HG03439 (cell line): ENCODE results near the gene AATK.
"Not testable (repeated sequence)": the region's sequence is repeated elsewhere in the genome, so short reads cannot be mapped to it uniquely, and the experiment has no call there.

Experiments
- ATAC-seq: cut with Tn5 transposase; IDR thresholded peaks from one replicate; pipeline ENCODE4 v1.9.1; 2021; ENCODE audit warnings: mild to moderate bottlenecking, moderate library complexity; ENCODE audit not compliant: unreplicated experiment

The AATK gene

GRCh38 chr17:81161972-81162371 is 4.0 kb downstream of the AATK start:
- no peak for ATAC-seq

GRCh38 chr17:81161536-81161935 is 4.5 kb downstream of the AATK start:
- no peak for ATAC-seq

GRCh38 chr17:81160747-81161453 is 5.1 kb downstream of the AATK start:
- no peak for ATAC-seq

DNA sequence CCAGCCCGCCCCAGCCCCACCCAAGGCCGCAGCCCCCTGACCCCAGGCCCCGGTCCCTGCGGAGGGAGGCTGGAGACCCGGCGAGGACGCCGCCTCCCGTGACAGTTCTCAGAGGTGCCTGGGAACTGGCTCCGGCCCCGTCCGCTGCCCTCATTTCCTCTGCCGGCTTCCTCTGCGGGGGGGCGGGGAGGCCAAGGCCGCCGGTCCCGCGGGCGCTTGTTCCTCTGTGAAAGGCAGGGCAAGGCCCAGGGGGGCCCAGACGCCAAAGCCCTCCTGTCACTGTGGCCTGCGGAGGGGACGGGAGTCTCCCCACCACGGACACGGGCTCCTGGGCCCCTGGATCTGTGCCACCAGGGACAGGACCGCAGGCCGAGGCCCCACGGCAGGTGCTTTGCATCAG is 5.7 kb downstream of the AATK start:
- ATAC-seq: no peak

DNA sequence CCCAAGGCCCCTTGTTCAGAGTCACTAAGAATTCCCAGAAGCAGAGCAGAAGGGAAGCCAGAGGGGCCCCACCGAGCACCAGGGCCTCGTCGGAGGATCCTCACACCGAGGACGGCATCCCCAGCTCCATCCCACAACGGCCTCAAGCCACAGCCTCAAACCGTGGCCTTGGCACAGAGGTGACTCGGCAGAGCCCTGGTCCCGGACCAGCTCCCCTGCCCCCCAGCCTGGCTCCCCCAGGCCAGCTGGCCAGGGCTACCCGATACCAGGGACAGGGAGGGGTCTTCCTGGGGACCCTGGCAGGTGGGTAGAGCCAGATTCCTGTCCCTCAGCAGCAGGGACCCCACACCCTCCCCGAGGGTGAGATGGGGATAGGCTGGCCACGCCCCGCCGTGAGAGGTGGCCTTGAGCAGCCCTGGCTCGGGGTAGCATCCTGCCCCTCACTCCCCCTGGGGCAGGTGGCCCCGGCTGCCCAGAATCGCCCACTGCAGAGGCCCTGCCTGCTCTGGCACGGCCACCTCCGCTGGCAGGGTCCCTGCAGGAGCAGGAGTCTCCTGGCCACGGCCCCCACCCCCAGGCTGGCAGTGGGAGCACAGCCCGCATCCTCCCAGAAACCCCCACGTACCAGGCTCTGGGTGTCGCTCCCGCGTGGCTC is 6.3 kb downstream of the AATK start:
- no peak for ATAC-seq

- no peak for ATAC-seq
These were observed 7.1 kb downstream of the AATK start for GRCh38 chr17:81158688-81159590.

DNA sequence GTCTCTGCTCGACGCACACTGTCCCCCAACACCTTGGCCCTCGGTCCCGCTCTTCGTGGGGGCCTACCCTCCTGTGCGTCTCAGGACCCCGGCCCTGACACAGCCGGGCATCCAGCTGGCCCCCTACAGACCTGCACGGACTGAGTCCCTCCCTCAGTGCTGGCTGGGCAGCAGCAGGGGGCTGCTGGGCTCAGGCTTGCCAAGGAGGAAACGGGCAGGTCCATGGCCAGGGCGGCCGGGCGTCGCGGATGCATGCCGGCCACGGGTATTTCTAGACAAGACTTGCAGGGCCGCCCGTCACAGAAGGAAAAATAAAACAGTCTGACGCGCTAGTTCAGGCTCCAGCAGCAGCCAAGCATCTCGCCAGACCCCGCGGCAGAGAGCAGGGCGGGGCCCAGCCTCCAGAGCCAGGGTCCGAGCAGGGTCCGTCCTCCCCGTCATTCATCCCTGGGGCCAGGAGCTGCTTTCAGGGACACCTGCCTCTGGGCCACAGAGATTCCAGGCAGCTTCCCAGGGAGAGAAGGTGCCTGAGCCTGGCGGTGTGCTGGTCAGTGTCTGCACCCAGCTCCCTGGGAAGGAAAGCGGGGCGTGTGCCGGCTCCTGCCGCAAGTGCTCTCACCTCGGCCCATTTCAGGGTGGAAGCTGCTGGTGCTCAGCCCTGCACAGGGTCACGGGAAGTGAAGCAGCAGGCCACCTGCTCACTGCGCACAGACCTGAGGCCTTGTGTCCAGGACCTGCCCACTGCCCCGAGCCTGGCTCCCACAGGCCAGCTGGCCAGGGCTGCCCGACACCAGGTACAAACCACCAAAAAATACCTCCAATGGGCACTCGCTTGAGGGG is 8.0 kb downstream of the AATK start:
- ATAC-seq: no peak

- ATAC-seq: no peak
These were observed 8.9 kb downstream of the AATK start for GRCh38 chr17:81156866-81157805.

GRCh38 chr17:81154961-81155360 is 11.1 kb downstream of the AATK start:
- no peak for ATAC-seq

- ATAC-seq: not testable (repeated sequence)
These were observed 12.0 kb downstream of the AATK start for GRCh38 chr17:81154016-81154415.

DNA sequence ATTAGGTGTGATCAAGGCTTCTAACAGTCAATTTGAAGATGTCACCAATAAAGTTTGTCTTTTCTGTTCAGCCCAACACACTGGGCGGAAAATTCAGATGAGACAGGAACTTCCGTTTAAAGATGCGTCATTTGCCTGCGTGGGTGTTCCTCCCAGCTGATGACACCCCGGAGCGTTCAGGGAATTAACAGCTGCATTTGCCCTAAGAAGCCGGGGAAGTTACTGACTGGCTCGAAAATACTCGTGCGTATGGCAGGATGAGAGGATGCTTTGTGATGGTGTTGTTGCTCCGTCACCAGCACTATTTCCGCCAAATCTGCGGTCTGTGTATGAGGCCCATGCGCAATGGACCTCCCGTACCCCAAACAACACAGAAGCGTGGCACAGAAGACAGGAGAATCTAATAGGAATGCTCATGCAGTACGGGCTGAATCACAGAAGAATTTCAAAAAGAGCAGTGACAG is 12.6 kb downstream of the AATK start:
- no peak for ATAC-seq

DNA sequence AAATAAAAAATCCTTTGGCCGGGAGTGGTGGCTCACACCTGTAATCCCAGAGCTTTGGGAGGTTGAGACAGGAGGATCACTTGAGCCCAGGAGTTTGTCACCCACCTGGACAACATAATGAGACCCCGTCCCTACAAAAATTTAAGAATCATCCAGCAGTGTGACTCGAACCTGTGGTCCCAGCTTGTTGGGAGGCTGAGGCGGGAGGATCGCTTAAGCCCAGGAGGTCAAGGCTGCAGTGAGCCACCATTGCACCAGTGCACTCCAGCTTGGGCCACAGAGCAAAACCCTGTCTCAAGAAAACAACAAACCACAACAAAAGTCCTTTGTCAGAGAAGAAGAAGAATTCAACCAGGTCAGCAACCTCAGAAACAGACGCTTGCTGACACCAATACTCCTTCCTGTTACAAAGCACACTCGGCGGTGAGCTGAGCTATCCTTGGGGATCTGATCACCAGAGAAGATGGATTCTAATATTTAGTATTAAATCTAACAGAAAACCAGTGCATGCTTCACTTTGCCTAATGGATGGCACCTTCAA is 13.7 kb downstream of the AATK start:
- ATAC-seq: no peak

DNA sequence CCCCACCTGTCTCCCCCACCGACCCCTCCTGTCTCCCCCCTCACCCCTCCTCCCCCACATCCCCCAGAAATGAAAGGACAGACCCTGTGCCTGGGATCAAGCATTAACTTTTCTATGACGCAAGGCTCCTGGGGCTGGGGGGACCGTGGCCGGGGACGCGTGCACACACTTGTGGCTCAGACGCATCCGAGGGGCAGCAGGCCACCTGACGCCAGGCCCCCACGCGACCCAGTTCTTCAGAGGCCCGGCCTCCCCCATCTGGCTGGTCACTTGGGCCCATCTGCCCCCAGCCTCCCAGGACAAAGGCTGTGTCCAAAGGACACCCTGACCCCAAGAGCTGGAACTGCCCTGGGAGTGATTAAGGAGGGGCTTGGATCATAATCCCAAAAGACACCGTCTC is 14.7 kb downstream of the AATK start:
- ATAC-seq: no peak

GRCh38 chr17:81150377-81151077 is 15.5 kb downstream of the AATK start:
- no peak for ATAC-seq

- ATAC-seq: no peak
These were observed 17.0 kb downstream of the AATK start for GRCh38 chr17:81148986-81149533.

DNA sequence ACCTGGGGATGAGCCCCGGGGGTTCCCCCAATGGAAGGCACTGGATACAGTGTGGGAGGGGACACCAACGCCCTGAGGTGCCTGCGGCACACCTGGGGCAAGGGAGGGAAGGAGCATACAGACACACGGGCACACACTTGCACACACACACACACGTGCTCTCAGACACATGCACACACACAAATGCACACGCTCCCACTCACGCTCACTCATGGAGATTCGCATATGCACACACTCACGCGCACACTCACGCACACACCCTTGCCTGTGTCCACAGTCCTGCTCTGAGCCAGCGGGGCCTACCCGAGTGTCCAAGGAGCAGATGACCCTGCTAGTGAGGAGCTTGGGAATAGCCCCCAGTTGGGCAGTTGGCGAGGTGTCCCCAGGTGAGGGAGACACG is 17.4 kb downstream of the AATK start:
- ATAC-seq: no peak

DNA sequence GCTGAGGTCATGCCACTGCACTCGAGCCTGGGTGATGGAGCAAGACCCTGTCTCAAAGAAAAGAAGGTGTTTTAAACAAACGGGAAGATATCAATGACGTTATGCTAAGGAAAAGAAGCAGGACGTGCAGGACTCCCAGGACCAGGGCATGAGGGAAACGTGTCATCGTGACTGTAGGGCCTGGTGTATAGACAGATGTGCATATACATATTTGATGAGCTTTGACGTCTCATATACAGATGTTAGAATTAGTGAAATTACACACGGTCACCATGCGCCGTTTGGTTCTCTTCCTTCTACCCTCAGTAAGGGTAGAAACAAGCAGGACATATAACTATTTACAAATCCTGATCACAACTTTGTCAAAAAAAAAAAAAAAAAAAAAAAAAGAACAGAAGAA is 18.3 kb downstream of the AATK start:
- ATAC-seq: no peak

DNA sequence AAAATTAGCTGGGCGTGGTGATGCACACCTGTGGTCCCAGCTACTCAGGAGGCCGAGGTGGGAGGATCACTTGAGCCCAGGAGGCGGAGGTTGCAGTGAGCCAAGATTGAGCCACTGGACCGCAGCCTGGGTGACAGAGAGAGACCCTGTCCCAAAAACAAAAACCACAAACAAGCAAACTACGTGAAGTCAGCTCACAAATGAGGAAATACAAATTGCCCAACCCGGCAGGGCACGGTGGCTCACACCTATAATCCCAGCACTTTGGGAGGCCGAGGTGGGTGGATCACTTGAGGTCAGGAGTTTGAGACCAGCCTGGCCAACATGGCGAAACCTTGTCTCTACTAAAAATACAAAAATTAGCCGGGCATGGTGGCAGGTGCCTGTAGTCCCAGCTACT is 19.8 kb downstream of the AATK start:
- ATAC-seq: not testable (repeated sequence)

DNA sequence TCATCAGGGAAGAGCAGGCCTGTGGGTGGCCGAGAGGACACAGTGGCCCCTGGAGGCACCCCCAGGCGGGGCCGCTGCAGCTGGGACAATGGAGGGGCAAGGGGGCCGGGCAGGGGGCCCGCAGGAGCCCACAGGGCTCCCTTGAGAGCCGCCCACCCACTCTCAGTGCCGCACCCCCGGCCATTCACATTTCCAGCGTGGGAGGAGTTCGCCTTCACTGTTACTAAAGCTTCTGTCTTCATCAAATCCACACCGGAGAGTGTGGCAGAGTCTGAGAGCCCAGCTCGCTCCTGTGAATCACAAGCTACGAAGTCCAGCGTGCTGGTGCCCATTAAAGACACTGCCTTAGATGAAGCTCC is 21.6 kb downstream of the AATK start:
- ATAC-seq: no peak
